HepG2 (cell line): ENCODE results near the gene MAPK9. TPM values are rescaled to one million over a fixed set of nuclear protein-coding genes. Genes with fewer than 3 reads are reported as not detected.

Source experiments
- ATAC-seq: fragments of 200-7000 bp; cut with Tn5 transposase; 3 replicates; pipeline ENCODE4 v1.9.1; 2020; ENCODE audit warnings: mild to moderate bottlenecking, moderate library complexity
- BruUV-seq: library from RNA; stranded (reverse); fragments of 400-500 nt; replicated peaks from 2 replicates; lab custom pipeline; 2021; lab: Mats Ljungman, UMichigan
- CTCF ChIA-PET: fragments of 300-600 bp; formaldehyde crosslinking; extraction: SDS; loops from one replicate; lab custom pipeline; 2021; ENCODE audit warnings: low total read pairs, inconsistent platforms, low intra/inter-chr PET ratio; lab: Yijun Ruan, JAX
- POLR2A ChIA-PET: fragments of 350-600 bp; sonication (Branson Sonifier 250); formaldehyde crosslinking; loops from one replicate; lab custom pipeline; 2020; ENCODE audit warnings: antibody characterized with exemption, inconsistent platforms; lab: Yijun Ruan, JAX
- DNase-seq: peaks from one replicate; pipeline ENCODE4 v3.0.0-alpha.2; 2015; ENCODE audit warnings: low spot score
- FAIRE-seq: peaks from 3 replicates; lab custom pipeline; 2011; peaks lifted over from hg19 to GRCh38; lab: Jason Lieb, UNC
- H2AFZ ChIP-seq: one replicate; pipeline ENCODE4 v1.6.1; 2011; ENCODE audit warnings: low read length, inconsistent platforms
- H3K27ac ChIP-seq: fragments of 300-600 bp; 3 replicates; pipeline ENCODE4 v1.8.0; 2011; ENCODE audit warnings: mixed run types, mild to moderate bottlenecking, mixed read lengths, low read length, inconsistent platforms; ENCODE audit not compliant: insufficient read depth; ENCODE audit errors: extremely low read length
- H3K27me3 ChIP-seq, 2 experiments: fragments of 200-600 bp in 1 of 2; 2 replicates in 1 of 2; 3 replicates in 1 of 2; pipeline versions ENCODE4 v1.6.0 to v1.8.0; 2011; ENCODE audit warnings: low read length in 2 of 2, mild to moderate bottlenecking in 2 of 2, moderate library complexity in 2 of 2, inconsistent platforms in 1 of 2; ENCODE audit not compliant: insufficient read depth in 2 of 2, control insufficient read depth in 1 of 2
- H3K36me3 ChIP-seq, 2 experiments: fragments of 200-600 bp in 1 of 2; replicated peaks in 1 of 2; 2 replicates in 1 of 2; 3 replicates in 1 of 2; pipeline versions ENCODE4 v1.5.1 to v1.8.0; 2011; ENCODE audit warnings: low read length in 2 of 2, inconsistent platforms in 1 of 2; ENCODE audit not compliant: insufficient read depth in 2 of 2, control insufficient read depth in 1 of 2
- H3K4me1 ChIP-seq: 2 replicates; pipeline ENCODE4 v1.5.1; 2012; ENCODE audit warnings: low read length, inconsistent platforms; ENCODE audit not compliant: insufficient read depth
- H3K4me2 ChIP-seq: 2 replicates; pipeline ENCODE4 v1.6.0; 2011; ENCODE audit warnings: low read depth, low read length, inconsistent platforms
- H3K4me3 ChIP-seq, 3 experiments: fragments of 200-600 bp in 1 of 3; sonication (generic), shearing (Covaris generic) in 1 of 3; replicated peaks in 1 of 3; 2 replicates each; pipeline ENCODE4 v1.5.1; 2011 to 2016; ENCODE audit warnings: low read length in 3 of 3, inconsistent platforms in 2 of 3, low read depth in 2 of 3, mild to moderate bottlenecking in 2 of 3, control low read depth in 1 of 3, mixed read lengths in 1 of 3; ENCODE audit not compliant: insufficient read depth in 1 of 3
- H3K79me2 ChIP-seq: one replicate; pipeline ENCODE4 v1.6.1; 2011; ENCODE audit warnings: low read length, inconsistent platforms; ENCODE audit not compliant: insufficient read depth
- H3K9ac ChIP-seq: 2 replicates; pipeline ENCODE4 v1.6.0; 2011; ENCODE audit warnings: mild to moderate bottlenecking, low read depth, low read length, inconsistent platforms; ENCODE audit not compliant: insufficient read depth
- H3K9me3 ChIP-seq: 2 replicates; pipeline ENCODE4 v1.5.1; 2012; ENCODE audit warnings: mild to moderate bottlenecking, low read length
- H4K20me1 ChIP-seq: 2 replicates; pipeline ENCODE4 v1.6.0; 2011; ENCODE audit warnings: inconsistent platforms, mild to moderate bottlenecking, low read length, moderate library complexity; ENCODE audit not compliant: insufficient read depth
- BCL3 ChIP-seq: sonication (generic); formaldehyde crosslinking; IDR thresholded peaks from 2 replicates; pipeline ENCODE4 v1.5.1; 2020; ENCODE audit warnings: mild to moderate bottlenecking, missing genetic modification reagents, moderate library complexity
- HES4 ChIP-seq: sonication (generic); formaldehyde crosslinking; IDR thresholded peaks from 2 replicates; pipeline ENCODE4 v1.9.0; 2021; ENCODE audit warnings: mild to moderate bottlenecking, missing genetic modification reagents, borderline replicate concordance
- HNF1B ChIP-seq: sonication (generic); formaldehyde crosslinking; IDR thresholded peaks from 2 replicates; pipeline ENCODE4 v1.5.1; 2020; ENCODE audit warnings: mild to moderate bottlenecking, moderate library complexity, missing genetic modification reagents
- MEIS2 ChIP-seq: sonication (generic); formaldehyde crosslinking; IDR thresholded peaks from 2 replicates; pipeline ENCODE4 v1.9.0; 2021; ENCODE audit warnings: mild to moderate bottlenecking, missing genetic modification reagents
- SNAPC2 ChIP-seq: sonication (generic); formaldehyde crosslinking; IDR thresholded peaks from 2 replicates; pipeline ENCODE4 v1.8.1; 2022; ENCODE audit warnings: mild to moderate bottlenecking, missing genetic modification reagents
- TRIM22 ChIP-seq: fragments of 450-650 bp; IDR thresholded peaks from 2 replicates; pipeline ENCODE4 v1.6.1; 2017
- YY1 ChIP-seq: IDR thresholded peaks from 2 replicates; pipeline ENCODE4 v1.6.1; 2011; ENCODE audit warnings: low read length, low read depth, moderate library complexity, mild to moderate bottlenecking; ENCODE audit not compliant: insufficient read depth, insufficient replicate concordance
- ZBTB38 ChIP-seq: sonication (generic); formaldehyde crosslinking; IDR thresholded peaks from 2 replicates; pipeline ENCODE4 v1.5.1; 2020; ENCODE audit warnings: mild to moderate bottlenecking, missing genetic modification reagents
- ZC3H4 ChIP-seq: sonication (generic); formaldehyde crosslinking; IDR thresholded peaks from 2 replicates; pipeline ENCODE4 v1.4.0; 2020; ENCODE audit warnings: missing genetic modification reagents, borderline replicate concordance
- ZNF251 ChIP-seq: sonication (generic); formaldehyde crosslinking; IDR thresholded peaks from 2 replicates; pipeline ENCODE4 v1.9.0; 2021; ENCODE audit warnings: mild to moderate bottlenecking, missing genetic modification reagents
- ZNF761 ChIP-seq: sonication (generic); formaldehyde crosslinking; conservative IDR thresholded peaks from 2 replicates; pipeline ENCODE4 v1.4.0; 2020; ENCODE audit warnings: mild to moderate bottlenecking, missing genetic modification reagents
- ZNF816 ChIP-seq: sonication (generic); formaldehyde crosslinking; IDR thresholded peaks from 2 replicates; pipeline ENCODE4 v1.8.0; 2022; ENCODE audit warnings: missing genetic modification reagents, mild to moderate bottlenecking, borderline replicate concordance
- ZSCAN29 ChIP-seq: sonication (generic); formaldehyde crosslinking; conservative IDR thresholded peaks from 2 replicates; pipeline ENCODE4 v1.4.0; 2020; ENCODE audit warnings: mild to moderate bottlenecking, missing genetic modification reagents
- WGBS: methylation state at CpG from one replicate; pipeline ENCODE4 v1.1.6; 2017; ENCODE audit warnings: low lambda C conversion rate; 5-methylcytosine and 5-hydroxymethylcytosine counted together
- in situ Hi-C: cut with HindIII; loops from 2 replicates; pipeline ENCODE4 v1.10.0; 2017; ENCODE audit warnings: low pct_unique_long_range_greater_than_20kb; ENCODE audit not compliant: extremely low pct_ligation_motif_present
- intact Hi-C: fragments of 100-400 bp; cut with micrococcal nuclease; formaldehyde crosslinking; loops from one replicate; pipeline ENCODE4 v1.10.0; 2022; ENCODE audit not compliant: unreplicated experiment
- polyA plus RNA-seq, 8 experiments: library from polyadenylated mRNA; depleted of rRNA in 3 of 8; stranded (reverse) in 7 of 8; unstranded in 1 of 8; fragments of >200 nt; fragmentation: Illumina TruSeq in 4 of 8; extraction: Trizol in 4 of 8; gene quantifications; 2 replicates each; pipeline versions ENCODE4 v1.2.1 to v1.2.3, GENCODE V29; 2011 to 2016; ENCODE audit warnings: low read depth in 4 of 8, missing spikeins in 1 of 8, mixed read lengths in 1 of 8; ENCODE audit not compliant: insufficient read depth in 1 of 8
- total RNA-seq, 5 experiments: library from RNA; depleted of rRNA; stranded (reverse); fragments of >200 nt; fragmentation: Illumina TruSeq; extraction: Trizol; gene quantifications; 2 replicates each; pipeline ENCODE4 v1.2.3, GENCODE V29; 2016; ENCODE audit warnings: low read depth in 1 of 5

MAPK9 gene
- total and polyA plus RNA-seq, 2 of the 13 experiments (the other 11 are each of a cell fraction or from before 2014, with no cell fraction given) = 30.1 to 56.1 TPM

- no peak for TF ChIP-seq ZC3H4 (CRISPR knock-in tag)
- TF ChIP-seq, all 625 proteins: peak for 0
- no peak for ATAC-seq
- no peak for DNase-seq
- no peak overlapping the region for H3K4me3 ChIP-seq
- ChIA-PET POLR2A (no interaction called here), CTCF (interaction anchor here (3.0 kb wide), 1 partner anchor 36 kb away, joined by 26 read pairs; no protein-coding TSS in a partner anchor)
- no peak overlapping the region for H3K27ac ChIP-seq
- no peaks in the 10 kb centered on the region for H3K36me3 ChIP-seq
- no peak overlapping the region for H3K4me2 ChIP-seq
- no TSS peak for BruUV-seq
- 0 out of 2 replicates have a peak, but pooled peaks cover 8% of the 10 kb centered on the region for H3K4me1 ChIP-seq
- intact Hi-C loops (loop anchor here (5.0 to 10.0 kb wide), 2 partner anchors 127 to 205 kb away; no protein-coding TSS in a partner anchor), in situ Hi-C loops (loop anchor here (5.0 to 10.0 kb wide), 2 partner anchors 37 to 125 kb away; partner anchors contain the start of genes MAPK9 and RASGEF1C)
- H3K79me2 ChIP-seq = no peaks in the 10 kb centered on the region
- no peak overlapping the region for H3K9ac ChIP-seq
- FAIRE-seq = no peak
- peaks cover 3 to 29% of the 10 kb centered on the region in 2 experiments; a peak in 4 of 5 replicates for H3K27me3 ChIP-seq
- H2AFZ ChIP-seq = no peak overlapping the region
- H3K9me3 ChIP-seq = no peaks in the 10 kb centered on the region
- no peaks in the 10 kb centered on the region for H4K20me1 ChIP-seq
- 28% methylated on average over 4 of the region's 8 CpGs for WGBS
Observed at GRCh38 chr5:180329606-180330269, 37.9 kb upstream of the MAPK9 start.

GRCh38 chr5:180329138-180329435, 37.2 kb upstream of the MAPK9 start:
- Histone ChIP-seq H3K36me3 (no peaks in the 10 kb centered on the region), H2AFZ (no peak overlapping the region), H3K27me3 (peaks cover 3 to 25% of the 10 kb centered on the region in 2 experiments; a peak in 4 of 5 replicates), H3K27ac (no peak overlapping the region), H3K9me3 (no peaks in the 10 kb centered on the region), H3K79me2 (no peaks in the 10 kb centered on the region), H4K20me1 (no peaks in the 10 kb centered on the region), H3K9ac (no peak overlapping the region), H3K4me3 (no peak overlapping the region), H3K4me1 (0 out of 2 replicates have a peak, but pooled peaks cover 8% of the 10 kb centered on the region), H3K4me2 (no peak overlapping the region)
- ChIA-PET CTCF (interaction anchor here (0.8 to 3.0 kb wide), 3 partner anchors 14 to 212 kb away, joined by 4 to 26 read pairs (median 7); no protein-coding TSS in a partner anchor), POLR2A (interaction anchor here (1.0 kb wide), 1 partner anchor 15 kb away, joined by 5 read pairs; no protein-coding TSS in a partner anchor)
- DNase-seq = no peak
- in situ Hi-C loops (loop anchor here (5.0 to 10.0 kb wide), 2 partner anchors 37 to 124 kb away; partner anchors contain the start of genes MAPK9 and RASGEF1C), intact Hi-C loops (loop anchor here (5.0 to 10.0 kb wide), 2 partner anchors 127 to 204 kb away; no protein-coding TSS in a partner anchor)
- FAIRE-seq = no peak
- ATAC-seq = no peak
- no TSS peak for BruUV-seq
- WGBS = 52% methylated on average over 7 of the region's 7 CpGs
- no peak for TF ChIP-seq ZNF761 (CRISPR knock-in tag)
- no peak for TF ChIP-seq ZBTB38
- TF ChIP-seq HES4 (CRISPR knock-in tag) = no peak
- TF ChIP-seq YY1 = no peak
- TF ChIP-seq ZNF251 (CRISPR knock-in tag) = no peak
- TF ChIP-seq TRIM22 = no peak
- TF ChIP-seq HNF1B = no peak
- no peak for TF ChIP-seq SNAPC2 (CRISPR knock-in tag)
- no peak for TF ChIP-seq ZNF816 (CRISPR knock-in tag)
- TF ChIP-seq BCL3 (CRISPR knock-in tag) = no peak
- no peak for TF ChIP-seq MEIS2 (CRISPR knock-in tag)
- TF ChIP-seq ZSCAN29 = no peak
